Gastroesophageal sphincter (tissue), 2 donors: ENCODE data around the gene TMEM165.

Experiments
- POLR2A ChIP-seq, 2 donors: fragments of 450-650 bp; IDR thresholded peaks; one replicate each; pipeline ENCODE4 v1.6.1; 2017; ENCODE audit warnings: antibody characterized with exemption in 2 of 2, mild to moderate bottlenecking in 2 of 2, moderate library complexity in 1 of 2
- POLR2AphosphoS5 ChIP-seq: sonication (generic); formaldehyde crosslinking; IDR thresholded peaks from one replicate; pipeline ENCODE4 v1.6.1; 2017; ENCODE audit warnings: antibody characterized with exemption

GRCh38 chr4:55352726-55353125 is 43.0 kb upstream of the TMEM165 start:
- no peak for TF ChIP-seq POLR2AphosphoS5
- no peak for TF ChIP-seq POLR2A (IDR thresholded peaks at IDR 0.05)
